ENCODE data around the gene ANK2.

ANK2 gene

DNA sequence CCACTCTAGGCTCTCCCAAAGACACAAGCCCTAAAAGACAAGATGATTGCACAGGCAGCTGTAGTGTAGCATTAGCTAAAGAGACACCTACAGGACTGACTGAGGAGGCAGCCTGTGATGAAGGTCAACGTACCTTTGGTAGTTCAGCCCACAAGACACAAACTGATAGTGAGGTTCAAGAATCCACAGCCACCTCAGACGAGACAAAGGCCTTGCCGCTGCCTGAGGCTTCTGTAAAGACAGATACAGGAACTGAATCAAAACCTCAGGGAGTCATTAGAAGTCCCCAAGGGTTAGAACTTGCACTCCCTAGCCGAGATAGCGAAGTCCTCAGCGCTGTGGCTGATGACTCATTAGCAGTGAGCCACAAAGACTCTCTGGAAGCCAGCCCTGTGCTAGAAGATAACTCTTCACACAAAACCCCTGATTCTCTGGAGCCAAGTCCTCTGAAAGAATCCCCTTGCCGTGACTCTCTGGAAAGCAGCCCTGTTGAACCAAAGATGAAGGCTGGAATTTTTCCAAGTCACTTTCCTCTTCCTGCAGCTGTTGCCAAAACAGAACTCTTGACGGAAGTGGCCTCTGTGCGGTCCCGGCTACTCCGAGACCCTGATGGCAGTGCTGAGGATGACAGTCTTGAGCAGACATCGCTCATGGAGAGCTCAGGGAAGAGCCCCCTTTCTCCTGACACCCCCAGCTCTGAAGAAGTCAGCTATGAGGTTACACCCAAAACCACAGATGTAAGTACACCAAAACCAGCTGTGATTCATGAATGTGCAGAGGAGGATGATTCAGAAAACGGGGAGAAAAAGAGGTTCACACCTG, 306.3 kb downstream of the ANK2 start:
- peak; percentile 1 for DNase-seq

DNA sequence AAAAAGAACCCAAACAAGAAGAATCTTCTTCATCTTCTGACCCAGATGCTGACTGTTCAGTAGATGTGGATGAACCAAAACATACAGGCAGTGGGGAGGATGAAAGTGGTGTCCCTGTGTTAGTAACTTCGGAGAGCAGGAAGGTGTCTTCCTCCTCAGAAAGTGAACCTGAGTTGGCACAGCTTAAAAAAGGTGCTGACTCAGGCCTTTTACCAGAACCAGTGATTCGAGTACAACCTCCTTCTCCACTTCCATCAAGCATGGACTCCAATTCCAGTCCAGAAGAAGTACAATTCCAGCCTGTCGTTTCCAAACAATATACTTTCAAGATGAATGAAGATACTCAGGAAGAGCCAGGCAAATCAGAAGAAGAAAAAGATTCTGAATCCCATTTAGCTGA, 307.0 kb downstream of the ANK2 start:
- no peak for DNase-seq

DNA sequence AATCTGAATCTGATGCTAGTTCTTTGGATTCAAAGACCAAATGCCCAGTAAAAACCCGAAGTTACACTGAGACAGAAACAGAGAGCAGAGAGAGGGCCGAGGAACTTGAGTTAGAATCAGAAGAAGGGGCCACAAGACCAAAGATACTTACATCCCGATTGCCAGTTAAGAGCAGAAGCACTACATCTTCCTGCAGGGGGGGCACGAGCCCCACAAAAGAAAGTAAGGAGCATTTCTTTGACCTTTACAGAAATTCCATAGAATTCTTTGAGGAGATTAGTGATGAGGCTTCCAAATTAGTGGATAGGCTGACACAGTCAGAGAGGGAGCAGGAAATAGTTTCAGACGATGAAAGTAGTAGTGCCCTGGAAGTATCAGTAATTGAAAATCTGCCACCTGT, 309.3 kb downstream of the ANK2 start:
- no peak for DNase-seq

DNA sequence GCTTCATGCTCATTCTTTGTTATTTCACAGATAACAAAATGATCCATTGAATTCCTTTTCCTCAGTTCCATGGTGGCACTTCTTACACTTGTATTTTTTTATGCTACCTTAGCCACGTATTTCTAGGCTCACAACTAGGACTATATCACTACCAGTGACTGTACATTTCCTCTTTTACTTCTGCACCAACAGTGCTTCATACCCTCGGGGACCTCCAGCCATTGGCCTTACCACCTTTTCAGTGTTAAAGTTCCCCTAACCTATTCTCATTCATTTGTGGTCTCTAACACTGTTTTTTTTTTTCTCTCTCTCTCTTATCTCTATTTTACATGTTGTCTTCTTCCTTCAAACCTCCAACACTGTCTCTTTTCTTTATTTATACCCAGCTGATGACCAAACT, 315.9 kb downstream of the ANK2 start:
- no peak for DNase-seq

- no peak for DNase-seq
These were observed 318.6 kb downstream of the ANK2 start for GRCh38 chr4:113368056-113368455.

DNA sequence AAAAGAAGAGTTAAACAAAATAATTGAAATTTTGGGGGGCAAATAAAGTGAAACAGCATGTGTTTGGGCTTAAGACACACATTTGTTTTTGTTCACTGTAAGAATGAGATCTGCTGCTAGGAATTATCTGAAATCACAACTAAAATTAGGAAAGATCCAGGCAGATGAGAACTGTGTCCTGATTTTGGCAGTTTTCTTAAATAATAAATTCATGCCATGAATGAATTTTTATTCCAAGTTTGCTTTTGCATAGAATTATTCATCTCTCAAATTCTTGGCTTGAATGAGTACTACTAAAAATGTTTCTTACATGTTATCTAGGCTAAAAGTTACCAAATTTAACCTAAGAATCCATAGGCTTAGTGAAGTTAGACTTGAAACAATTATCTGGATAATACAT, 321.7 kb downstream of the ANK2 start:
- DNase-seq: no peak

GRCh38 chr4:113375964-113376666, 326.7 kb downstream of the ANK2 start:
- DNase-seq: no peak

GRCh38 chr4:113378836-113379235, 329.4 kb downstream of the ANK2 start:
- no peak for DNase-seq

GRCh38 chr4:113382704-113383103, 333.3 kb downstream of the ANK2 start:
- DNase-seq: no peak

- no peak for DNase-seq
These were observed 333.8 kb downstream of the ANK2 start for GRCh38 chr4:113383111-113383785.

- no peak for DNase-seq
These were observed 335.1 kb downstream of the ANK2 start for GRCh38 chr4:113384600-113384999.

GRCh38 chr4:113385281-113385899, 335.9 kb downstream of the ANK2 start:
- no peak for DNase-seq

GRCh38 chr4:113389160-113389559, 339.7 kb downstream of the ANK2 start:
- no peak for DNase-seq

- no peak for DNase-seq
These were observed 341.4 kb downstream of the ANK2 start for GRCh38 chr4:113390850-113391249.

DNA sequence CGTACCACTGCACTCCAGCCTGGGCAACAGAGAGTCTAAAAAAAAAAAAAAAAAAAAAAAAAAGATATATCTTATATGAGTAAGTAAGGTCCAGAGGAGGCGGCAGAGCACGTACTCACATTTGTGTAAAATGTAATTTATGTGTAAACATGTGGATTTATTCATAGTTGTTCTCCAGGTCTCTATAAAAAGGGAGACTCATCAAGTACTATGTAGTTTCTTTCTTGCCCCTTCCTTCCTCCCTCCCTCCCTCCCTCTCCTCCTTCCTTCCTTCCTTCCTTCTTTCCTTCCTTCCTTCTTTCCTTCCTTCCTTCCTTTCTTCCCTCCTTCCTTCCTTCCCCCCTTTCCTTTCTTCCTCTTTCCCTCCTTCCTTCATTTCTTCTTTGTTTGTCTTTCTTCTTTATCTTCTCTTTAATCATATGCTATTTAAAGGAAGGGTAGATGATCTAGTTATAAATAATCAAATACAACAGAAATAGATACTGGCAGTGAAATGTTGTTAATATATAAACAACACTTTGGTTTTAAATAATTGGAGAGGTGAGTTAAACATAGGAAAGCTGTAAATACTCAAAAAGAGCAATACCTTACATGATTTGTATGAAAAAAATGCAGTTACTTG, 344.8 kb downstream of the ANK2 start:
- DNase-seq: no peak

- no peak for DNase-seq
These were observed 345.5 kb downstream of the ANK2 start for GRCh38 chr4:113394730-113395530.

DNA sequence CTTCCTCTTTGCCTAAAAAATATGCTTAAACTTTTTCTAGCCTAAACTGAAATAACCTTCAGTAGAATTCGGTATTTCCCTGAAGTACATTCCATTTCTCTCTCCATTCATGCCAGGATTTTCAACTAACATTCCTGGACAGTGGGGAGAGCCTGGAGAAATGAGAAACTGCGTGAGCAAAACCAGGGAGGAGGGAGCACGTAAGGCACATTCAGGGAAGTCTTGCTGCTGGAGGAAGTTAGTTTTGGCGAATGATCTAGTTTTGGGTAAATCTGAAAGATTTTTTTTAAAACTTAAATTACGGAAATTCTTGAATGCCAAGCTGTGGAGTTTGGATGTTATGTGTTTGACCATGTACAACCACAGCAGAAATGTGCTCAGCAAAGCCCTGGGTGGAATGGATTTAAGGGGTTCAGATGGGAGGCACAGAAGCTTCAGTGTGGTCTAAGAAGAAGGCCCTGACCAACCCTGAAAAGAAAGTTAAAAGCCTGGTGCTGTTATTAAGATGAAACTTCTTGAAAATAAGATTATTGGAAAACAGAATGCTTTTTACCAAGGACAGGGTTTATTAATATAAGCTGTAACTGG, 347.8 kb downstream of the ANK2 start:
- DNase-seq: no peak

DNA sequence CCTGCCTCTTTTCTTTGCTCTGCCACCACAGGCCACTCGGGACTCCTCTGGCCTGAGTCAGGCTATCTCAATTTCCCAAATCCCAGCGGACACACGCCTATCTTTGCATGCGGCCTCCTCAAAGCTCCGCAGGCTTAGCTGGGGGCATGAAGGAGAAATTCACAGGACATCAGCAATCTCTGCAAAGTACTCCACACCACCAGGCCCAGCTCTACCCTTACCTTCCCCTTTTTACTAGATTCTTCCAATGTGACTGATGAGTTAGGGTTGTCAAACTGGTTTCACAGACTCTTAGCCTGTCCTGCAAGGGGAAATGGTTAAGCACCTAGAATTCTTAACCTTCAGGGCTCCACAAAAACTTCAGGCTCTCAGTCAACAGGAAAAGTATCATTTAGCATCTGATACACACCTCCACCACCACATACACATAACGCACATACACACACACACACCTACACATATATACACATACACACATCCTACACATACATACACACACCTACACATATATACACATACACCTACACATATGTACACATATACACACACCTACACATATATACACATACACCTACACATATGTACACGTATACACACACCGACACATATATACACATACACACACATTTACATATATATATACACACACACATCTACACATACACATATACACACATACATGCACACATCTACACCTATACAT, 349.1 kb downstream of the ANK2 start:
- DNase-seq: no peak

DNA sequence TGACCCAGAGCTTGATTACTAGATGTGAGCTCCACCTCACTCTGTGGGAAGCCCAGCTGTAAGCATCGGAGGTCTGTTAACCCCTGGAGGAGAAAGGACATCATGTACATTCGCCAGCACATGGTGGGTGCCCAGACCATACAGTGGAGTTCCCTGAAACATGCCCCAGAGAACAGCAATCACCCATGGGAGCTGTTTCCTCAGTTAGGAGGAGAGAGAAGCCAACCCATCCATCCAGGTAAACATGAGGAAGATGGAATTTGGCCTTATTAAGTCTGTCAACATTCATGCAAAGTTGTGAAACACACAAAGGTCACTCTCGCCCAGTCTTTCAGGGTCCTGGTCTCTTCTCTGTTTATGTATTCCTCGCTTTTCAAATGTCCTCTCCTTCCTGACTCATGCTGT, 354.7 kb downstream of the ANK2 start:
- no peak for DNase-seq

- DNase-seq: no peak
These were observed 355.4 kb downstream of the ANK2 start for GRCh38 chr4:113404841-113405240.

Measured in GOT3 (cell line).